Psoas muscle (tissue), 8 donors: ENCODE data around the gene HP. TPM values are rescaled to one million over a fixed set of nuclear protein-coding genes. Genes with fewer than 3 reads are reported as not detected.

Experiments used
- ATAC-seq, 4 donors: fragments of 200-7000 bp; cut with Tn5 transposase; one replicate each; pipeline ENCODE4 v1.9.1; 2020; ENCODE audit warnings: moderate library complexity in 3 of 4, mild to moderate bottlenecking in 2 of 4
- DNase-seq, 2 donors: peaks; one replicate each; pipeline ENCODE4 v3.0.0-alpha.2; 2020
- H3K27ac ChIP-seq: fragments of 200-600 bp; one replicate; pipeline ENCODE4 v1.8.0; 2022
- H3K27me3 ChIP-seq, 3 donors: fragments of 200-600 bp in 1 of 3; one replicate each; pipeline versions ENCODE4 v1.6.1 to v1.8.0; 2013 to 2022; ENCODE audit warnings: low read length in 2 of 3, mild to moderate bottlenecking in 2 of 3, moderate library complexity in 1 of 3; ENCODE audit not compliant: insufficient read depth in 3 of 3
- H3K36me3 ChIP-seq, 2 donors: fragments of 200-600 bp in 1 of 2; one replicate each; pipeline versions ENCODE4 v1.6.1 to v1.8.0; 2013 to 2022; ENCODE audit warnings: low read depth in 1 of 2, mild to moderate bottlenecking in 1 of 2, moderate library complexity in 1 of 2; ENCODE audit not compliant: insufficient read depth in 1 of 2
- H3K4me1 ChIP-seq: fragments of 200-600 bp; one replicate; pipeline ENCODE4 v1.8.0; 2022
- H3K4me3 ChIP-seq: fragments of 200-600 bp; one replicate; pipeline ENCODE4 v1.8.0; 2022; ENCODE audit warnings: mild to moderate bottlenecking
- H3K9me3 ChIP-seq: fragments of 200-600 bp; one replicate; pipeline ENCODE4 v1.8.0; 2022
- CTCF ChIP-seq: fragments of 200-600 bp; IDR thresholded peaks from one replicate; pipeline ENCODE4 v1.8.0; 2022; ENCODE audit warnings: antibody characterized with exemption
- WGBS, 3 donors: extraction: QIAGEN DNeasy Blood & Tissue Kit; methylation state at CpG; one replicate each; pipeline versions ENCODE4 v1.1.6 to v1.1.7; 2013; 5-methylcytosine and 5-hydroxymethylcytosine counted together
- intact Hi-C, 2 donors: fragments of 100-400 bp; cut with DNase I; formaldehyde crosslinking; loops; one replicate each; pipeline versions ENCODE4 v1.11.0 to v1.14.2; 2022
- polyA plus RNA-seq, 3 donors: library from polyadenylated mRNA; stranded (reverse); fragments of 200-250 nt; gene quantifications; one replicate each; pipeline ENCODE4 v1.2.3, GENCODE V29; 2013
- total RNA-seq, 4 donors: library from RNA; stranded (reverse); fragmentation: NEBNext Ultra II Directional in 2 of 4; extraction: Animal tissue kit (Norgen Biotek cat#: 25700) in 2 of 4; gene quantifications; one replicate each; pipeline versions ENCODE4 v1.2.1 to v1.2.4, GENCODE V29; 2021 to 2023
- donor health status: healthy with polysubstance abuse.
- donor health status: DM: no; HTN: no; CAD: no; lungs with moderate emphysema.
- donor health status: Bipolar disorder and iron deficiency.
- donor health status: healthy.
- donor health status: DM: yes; HTN: yes; CAD: no.
- donor health status: DM: no; HTN: no; CAD: no.
- donor health status: DM: no; HTN: no; CAD: no.
- donor health status: DM: yes; HTN: yes; CAD: no.

The HP gene
- total and polyA plus RNA-seq, 7 donors = 2.3 to 17.3 (median 9.3) TPM

DNA sequence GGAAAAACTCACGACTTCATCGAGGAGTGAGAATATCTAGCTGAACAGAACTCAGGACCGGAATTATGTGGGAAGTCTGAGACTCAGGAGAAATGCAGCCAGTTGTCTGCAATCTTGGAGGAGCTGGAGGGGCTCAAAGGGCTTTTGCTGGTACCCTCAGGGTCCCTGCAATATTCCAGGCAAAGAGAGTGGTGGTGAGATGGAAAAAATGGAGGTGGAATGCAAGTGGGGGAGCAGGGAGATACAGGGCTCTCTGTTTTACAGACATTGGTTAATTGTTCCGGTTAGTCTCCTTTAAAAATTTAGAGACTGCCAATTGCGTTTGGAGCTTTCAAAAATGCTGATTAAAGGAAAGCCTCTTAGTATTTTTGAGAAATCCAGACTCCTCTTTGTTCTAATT lies 18.2 kb upstream of the HP start:
- intact Hi-C loops = no loop called here
- H3K36me3 ChIP-seq = peaks cover 0 to 5% of the 10 kb centered on the region in 2 donors
- DNase-seq (no peak), ATAC-seq (no peak)
- H3K4me1 ChIP-seq = no peaks in the 10 kb centered on the region
- H3K9me3 ChIP-seq = no peaks in the 10 kb centered on the region
- TF ChIP-seq CTCF = no peak
- H3K4me3 ChIP-seq = no peak overlapping the region
- no peaks in the 10 kb centered on the region for H3K27me3 ChIP-seq
- H3K27ac ChIP-seq = no peak overlapping the region
- WGBS, 3 donors = 73 to 78% (median 75%) methylated on average over 5 of the region's 5 CpGs

DNA sequence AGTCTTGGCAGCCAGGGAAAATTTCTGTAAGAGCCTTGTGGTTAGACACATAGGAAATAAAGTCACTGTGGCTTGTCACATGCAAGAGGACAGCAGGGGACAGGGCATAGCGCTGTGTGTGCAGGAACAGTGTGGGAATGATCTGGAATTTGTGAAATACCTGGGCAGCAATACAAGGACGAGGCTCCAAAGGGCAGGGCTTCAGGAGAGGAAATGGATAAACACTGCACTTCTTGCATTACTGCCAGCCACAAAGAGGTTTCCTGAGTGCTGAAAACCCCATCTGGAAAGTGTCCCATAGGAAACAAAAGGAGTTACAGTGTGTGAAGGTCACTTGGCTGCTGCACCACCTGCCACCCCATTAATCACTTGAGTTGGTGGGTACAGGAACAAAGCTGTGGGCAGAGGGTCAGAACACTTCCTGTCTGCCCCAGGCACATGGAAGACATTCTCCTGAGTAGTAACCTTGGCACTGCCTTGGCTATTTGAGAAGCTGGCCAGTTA lies 12.1 kb upstream of the HP start:
- Histone ChIP-seq H3K27ac (peak overlapping the region; percentile 84), H3K4me3 (no peak overlapping the region), H3K4me1 (peaks cover 8% of the 10 kb centered on the region), H3K27me3 (no peaks in the 10 kb centered on the region), H3K9me3 (no peaks in the 10 kb centered on the region), H3K36me3 (no peaks in the 10 kb centered on the region)
- ATAC-seq = peak; percentile 92 to 97 (median 96)
- WGBS, 3 donors = 9 to 19% (median 17%) methylated on average over 2 of the region's 2 CpGs
- peak; percentile 58 to 77 for DNase-seq
- intact Hi-C loops = no loop called here
- no peak for TF ChIP-seq CTCF

DNA sequence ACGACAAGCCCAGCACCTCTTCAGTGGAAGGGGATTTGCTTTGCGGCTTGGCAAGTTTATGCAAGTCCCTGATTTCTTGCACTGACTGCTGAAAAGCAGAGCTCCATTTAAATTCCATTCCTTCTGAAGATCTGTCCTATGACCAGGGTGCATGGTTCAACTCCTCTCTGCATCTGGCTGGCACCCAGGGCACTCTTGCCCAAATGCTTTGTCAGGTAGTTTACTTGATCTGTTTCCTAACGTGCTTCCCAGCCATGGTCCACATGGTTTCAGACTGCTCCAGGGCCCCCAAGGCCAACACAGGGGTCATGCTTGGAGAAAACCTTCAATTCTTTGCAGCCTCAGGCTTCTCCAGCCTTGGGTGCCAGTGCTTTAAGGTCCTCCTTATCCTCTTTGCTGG lies 11.2 kb upstream of the HP start:
- intact Hi-C loops = no loop called here
- Histone ChIP-seq H3K36me3 (no peaks in the 10 kb centered on the region), H3K27me3 (no peaks in the 10 kb centered on the region), H3K27ac (peak overlapping the region; percentile 84), H3K9me3 (no peaks in the 10 kb centered on the region), H3K4me3 (no peak overlapping the region), H3K4me1 (peaks cover 8% of the 10 kb centered on the region)
- ATAC-seq = peak in 3 of 4 donors; percentile 28 to 49 (median 46)
- TF ChIP-seq CTCF = no peak
- WGBS, 3 donors = 25 to 37% (median 34%) methylated on average over 3 of the region's 3 CpGs
- peak in 1 of 2 donors; percentile 29 for DNase-seq

- Histone ChIP-seq H3K9me3 (no peaks in the 10 kb centered on the region), H3K27ac (no peak overlapping the region), H3K36me3 (no peaks in the 10 kb centered on the region), H3K4me1 (peaks cover 8% of the 10 kb centered on the region), H3K27me3 (no peaks in the 10 kb centered on the region), H3K4me3 (no peak overlapping the region)
- no peak for TF ChIP-seq CTCF
- DNase-seq = no peak
- intact Hi-C loops = no loop called here
- ATAC-seq = no peak
- WGBS, 3 donors = 94 to 100% (median 96%) methylated on average over 1 of the region's 1 CpG
These were observed 10.8 kb upstream of the HP start for GRCh38 chr16:72043539-72043938.

GRCh38 chr16:72044296-72044695 lies 10.0 kb upstream of the HP start:
- Histone ChIP-seq H3K27ac (no peak overlapping the region), H3K27me3 (no peaks in the 10 kb centered on the region), H3K36me3 (no peaks in the 10 kb centered on the region), H3K4me3 (no peak overlapping the region), H3K4me1 (peaks cover 8% of the 10 kb centered on the region), H3K9me3 (no peaks in the 10 kb centered on the region)
- WGBS, 3 donors = 72 to 82% (median 79%) methylated on average over 6 of the region's 6 CpGs
- ATAC-seq = no peak
- intact Hi-C loops = no loop called here
- DNase-seq = no peak
- no peak for TF ChIP-seq CTCF
